Ishikawa (cell line): ENCODE measurements around the gene ZNF146.

ENCODE experiments used
- CEBPB ChIP-seq: IDR thresholded peaks from 2 replicates; pipeline ENCODE4 v1.6.1; 2012
- CREB1 ChIP-seq: IDR thresholded peaks from 2 replicates; pipeline ENCODE4 v1.6.1; 2012; ENCODE audit warnings: low read depth
- EGR1 ChIP-seq: IDR thresholded peaks from 2 replicates; pipeline ENCODE4 v1.6.1; 2012
- EP300 ChIP-seq: IDR thresholded peaks from 2 replicates; pipeline ENCODE4 v1.6.1; 2012; ENCODE audit warnings: borderline replicate concordance
- FOXM1 ChIP-seq: IDR thresholded peaks from 2 replicates; pipeline ENCODE4 v1.6.1; 2012; ENCODE audit warnings: low read depth, borderline replicate concordance
- MAX ChIP-seq: IDR thresholded peaks from 2 replicates; pipeline ENCODE4 v1.6.1; 2012
- NFIC ChIP-seq: IDR thresholded peaks from 2 replicates; pipeline ENCODE4 v1.6.1; 2012
- RAD21 ChIP-seq: IDR thresholded peaks from 2 replicates; pipeline ENCODE4 v1.6.1; 2012; ENCODE audit warnings: low read depth
- REST ChIP-seq: IDR thresholded peaks from 2 replicates; pipeline ENCODE4 v1.6.1; 2012; ENCODE audit warnings: low read depth, mild to moderate bottlenecking
- TAF1 ChIP-seq: IDR thresholded peaks from 2 replicates; pipeline ENCODE4 v1.6.1; 2012; ENCODE audit warnings: low read depth, mild to moderate bottlenecking
- TCF12 ChIP-seq: IDR thresholded peaks from 2 replicates; pipeline ENCODE4 v1.6.1; 2012; ENCODE audit warnings: low read depth
- TEAD4 ChIP-seq: IDR thresholded peaks from 2 replicates; pipeline ENCODE4 v1.6.1; 2012
- USF1 ChIP-seq: IDR thresholded peaks from 2 replicates; pipeline ENCODE4 v1.6.1; 2012
- YY1 ChIP-seq: IDR thresholded peaks from 2 replicates; pipeline ENCODE4 v1.6.1; 2012; ENCODE audit warnings: low read depth
- ZBTB7A ChIP-seq: IDR thresholded peaks from 2 replicates; pipeline ENCODE4 v1.6.1; 2012; ENCODE audit warnings: low read depth

Gene ZNF146

GRCh38 chr19:36256853-36257519, 42.1 kb downstream of the ZNF146 start:
- no peak for TF ChIP-seq CEBPB

- TF ChIP-seq FOXM1 (no peak), REST (no peak), CREB1 (no peak), MAX (no peak), ZBTB7A (no peak), TAF1 (no peak)
Measured at GRCh38 chr19:36257520-36257876, 42.6 kb downstream of the ZNF146 start.

GRCh38 chr19:36258028-36258875, 43.3 kb downstream of the ZNF146 start:
- TF ChIP-seq EP300 (no peak), TAF1 (no peak), ZBTB7A (no peak), NFIC (no peak), YY1 (no peak)

GRCh38 chr19:36259211-36259610, 44.3 kb downstream of the ZNF146 start:
- TF ChIP-seq REST: no peak
- TF ChIP-seq ZBTB7A: no peak

GRCh38 chr19:36265064-36265463, 50.2 kb downstream of the ZNF146 start:
- no peak for TF ChIP-seq TEAD4
- TF ChIP-seq EGR1: no peak
- TF ChIP-seq USF1: no peak
- TF ChIP-seq REST: no peak
- no peak for TF ChIP-seq RAD21
- no peak for TF ChIP-seq TAF1
- TF ChIP-seq TCF12: no peak

GRCh38 chr19:36265856-36266374, 51.0 kb downstream of the ZNF146 start:
- TF ChIP-seq USF1 (no peak), TAF1 (no peak), MAX (no peak), ZBTB7A (no peak), FOXM1 (no peak), TCF12 (no peak), CEBPB (no peak), EP300 (no peak), CREB1 (no peak), REST (no peak), NFIC (no peak), EGR1 (no peak), YY1 (no peak), TEAD4 (no peak), RAD21 (no peak)
